ENCODE results near the gene OR5L1. TPM values are rescaled to one million over a fixed set of nuclear protein-coding genes. Genes with fewer than 3 reads are reported as not detected.

The OR5L1 gene
- not detected for total RNA-seq
- polyA plus RNA-seq, result not detected
- long read RNA-seq, donor 1, result 0 reads
- long read RNA-seq, donor 2, result 0 reads
- long read RNA-seq, donor 3, result 0 reads
- long read RNA-seq, donor 4, result 0 reads
- long read RNA-seq, donor 5, result 0 reads
- long read RNA-seq, donor 6, result 0 reads
- long read RNA-seq, donor 7, result 0 reads
- long read RNA-seq, donor 8, result 0 reads
- long read RNA-seq, donor 9, result 0 reads
- long read RNA-seq, donor 10, result 0 reads

DNA sequence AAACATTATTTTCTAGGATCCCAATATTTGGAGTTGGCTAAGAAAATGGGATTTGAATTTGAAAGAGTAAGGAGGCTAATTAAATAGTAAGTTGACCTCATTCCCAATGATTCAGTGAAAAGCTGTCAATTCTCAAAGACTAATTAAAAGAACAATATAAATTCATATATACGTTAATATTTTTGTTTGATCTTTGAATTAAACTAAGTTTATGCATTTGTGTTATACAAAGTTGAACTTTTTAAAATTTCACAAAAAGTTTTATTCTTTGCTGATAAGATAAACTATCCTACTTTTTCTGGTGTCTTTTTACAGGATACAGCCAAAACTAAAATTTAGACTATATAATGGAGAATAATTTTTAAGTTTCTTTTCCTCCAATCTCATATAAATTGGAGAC, at the start of gene OR5L1:
Gene OR5L1 (plus strand): TSS at position 301 of the 400 bp plus-strand sequence. CDS start 100 bp downstream, outside the sequence.
- no peaks in the 10 kb centered on the region for H3K36me3 ChIP-seq (ENCODE audit: control insufficient read depth in 2 of 2, insufficient read depth in 2 of 2, low read length in 1 of 2)
- H3K27ac ChIP-seq (ENCODE audit: low read depth in 1 of 2, low read length in 1 of 2), result no peak within 1 kb of the TSS
- WGBS, result 98% methylated on average over 1 of the region's 1 CpG
- DNase-seq (ENCODE audit: low read depth in 6 of 9, low spot score in 9 of 9), result no peak
- H3K4me3 ChIP-seq (ENCODE audit: low read length in 2 of 2), result no peak within 1 kb of the TSS
- peaks cover 0 to 9% of the 10 kb centered on the region in 2 donors for H3K9me3 ChIP-seq (ENCODE audit: control insufficient read depth in 2 of 2, insufficient read depth in 1 of 2, low read length in 1 of 2)
- no peaks in the 10 kb centered on the region for H3K4me1 ChIP-seq (ENCODE audit: control insufficient read depth in 2 of 2, insufficient read depth in 2 of 2, low read length in 2 of 2)
- no peaks in the 10 kb centered on the region for H3K27me3 ChIP-seq (ENCODE audit: control insufficient read depth in 2 of 2, insufficient read depth in 1 of 2, low read length in 1 of 2)

DNA sequence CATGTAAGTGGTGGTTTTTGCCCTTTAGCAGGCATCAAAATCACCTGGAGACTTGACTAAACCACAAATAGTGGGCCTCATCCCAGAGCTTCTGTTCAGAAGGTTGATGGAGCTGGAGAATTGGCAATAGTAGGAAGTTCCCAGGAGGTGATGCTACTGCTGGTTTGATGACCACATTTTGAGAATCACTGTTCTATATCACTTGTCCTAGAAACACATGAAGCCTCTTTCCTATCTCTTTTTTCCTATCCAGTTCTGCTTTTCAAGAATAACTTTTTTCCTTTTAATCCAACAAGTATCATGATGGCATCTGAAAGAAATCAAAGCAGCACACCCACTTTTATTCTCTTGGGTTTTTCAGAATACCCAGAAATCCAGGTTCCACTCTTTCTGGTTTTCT, 38.0 kb upstream of the OR5L1 start, which contains the start of gene OR5D13:
Gene OR5D13 (plus strand): TSS at position 301 of the 400 bp plus-strand sequence. CDS start 0 bp downstream, at position 301.
- no peaks in the 10 kb centered on the region for H3K36me3 ChIP-seq (ENCODE audit: control insufficient read depth in 2 of 2, insufficient read depth in 2 of 2, low read length in 1 of 2)
- H3K27ac ChIP-seq (ENCODE audit: low read depth in 1 of 2, low read length in 1 of 2), result no peak within 1 kb of the TSS
- H3K27me3 ChIP-seq (ENCODE audit: control insufficient read depth in 2 of 2, insufficient read depth in 1 of 2, low read length in 1 of 2), result no peaks in the 10 kb centered on the region
- no peak within 1 kb of the TSS for H3K4me3 ChIP-seq (ENCODE audit: low read length in 2 of 2)
- H3K4me1 ChIP-seq (ENCODE audit: control insufficient read depth in 2 of 2, insufficient read depth in 2 of 2, low read length in 2 of 2), result no peaks in the 10 kb centered on the region
- peaks cover 0 to 4% of the 10 kb centered on the region in 2 donors for H3K9me3 ChIP-seq (ENCODE audit: control insufficient read depth in 2 of 2, insufficient read depth in 1 of 2, low read length in 1 of 2)
- no peak for DNase-seq (ENCODE audit: low read depth in 6 of 9, low spot score in 9 of 9)

DNA sequence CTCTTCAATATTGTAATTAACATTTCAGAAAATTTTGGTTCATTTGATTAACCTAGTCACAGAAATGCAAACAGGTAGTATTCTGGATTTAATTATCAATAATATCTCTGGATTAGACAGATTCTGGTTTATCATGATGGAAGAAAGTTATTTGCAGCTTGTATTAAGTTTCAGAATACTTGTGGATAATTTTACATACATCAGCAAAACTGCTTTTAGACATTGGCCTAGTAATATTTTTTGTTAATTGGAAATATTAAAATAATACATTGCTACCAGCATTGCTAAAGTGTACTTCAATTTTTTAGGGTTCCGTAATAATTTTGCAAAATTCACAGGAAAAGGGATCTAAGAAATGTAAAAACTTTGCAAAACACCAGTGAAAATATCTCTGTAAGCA, 19.6 kb upstream of the OR5L1 start:
- no peaks in the 10 kb centered on the region for H3K36me3 ChIP-seq (ENCODE audit: control insufficient read depth in 2 of 2, insufficient read depth in 2 of 2, low read length in 1 of 2)
- peaks cover 0 to 6% of the 10 kb centered on the region in 2 donors for H3K9me3 ChIP-seq (ENCODE audit: control insufficient read depth in 2 of 2, insufficient read depth in 1 of 2, low read length in 1 of 2)
- WGBS, result 91% methylated on average over 1 of the region's 1 CpG
- H3K4me1 ChIP-seq (ENCODE audit: control insufficient read depth in 2 of 2, insufficient read depth in 2 of 2, low read length in 2 of 2), result no peaks in the 10 kb centered on the region
- no peak overlapping the region for H3K27ac ChIP-seq (ENCODE audit: low read depth in 1 of 2, low read length in 1 of 2)
- no peak overlapping the region for H3K4me3 ChIP-seq (ENCODE audit: low read length in 2 of 2)
- no peak for DNase-seq (ENCODE audit: low read depth in 6 of 9, low spot score in 9 of 9)
- no peaks in the 10 kb centered on the region for H3K27me3 ChIP-seq (ENCODE audit: control insufficient read depth in 2 of 2, insufficient read depth in 1 of 2, low read length in 1 of 2)

DNA sequence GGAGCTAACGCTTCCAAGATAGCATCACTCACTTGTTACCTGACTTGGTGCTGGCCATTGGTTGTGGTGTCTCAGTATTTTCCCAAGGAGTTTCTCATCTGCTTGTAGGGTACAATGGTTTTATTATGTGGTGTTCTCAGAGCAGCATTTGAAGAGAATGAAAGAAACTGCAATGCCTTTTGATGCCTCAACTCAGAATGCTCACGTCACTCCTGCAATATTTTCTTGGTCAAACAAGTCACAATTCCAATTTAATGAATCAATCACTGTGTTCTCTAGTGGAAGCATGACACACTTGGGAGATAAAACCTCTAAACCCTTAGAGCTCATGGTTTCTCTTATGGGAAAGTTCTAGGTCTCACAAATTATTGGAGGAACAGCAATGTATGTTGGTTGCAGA, 17.8 kb upstream of the OR5L1 start:
- no peak overlapping the region for H3K4me3 ChIP-seq (ENCODE audit: low read length in 2 of 2)
- DNase-seq (ENCODE audit: low read depth in 6 of 9, low spot score in 9 of 9), result no peak
- 84% methylated on average over 2 of the region's 2 CpGs for WGBS
- H3K4me1 ChIP-seq (ENCODE audit: control insufficient read depth in 2 of 2, insufficient read depth in 2 of 2, low read length in 2 of 2), result no peaks in the 10 kb centered on the region
- H3K9me3 ChIP-seq (ENCODE audit: control insufficient read depth in 2 of 2, insufficient read depth in 1 of 2, low read length in 1 of 2), result peaks cover 0 to 6% of the 10 kb centered on the region in 2 donors
- H3K27ac ChIP-seq (ENCODE audit: low read depth in 1 of 2, low read length in 1 of 2), result no peak overlapping the region
- no peaks in the 10 kb centered on the region for H3K27me3 ChIP-seq (ENCODE audit: control insufficient read depth in 2 of 2, insufficient read depth in 1 of 2, low read length in 1 of 2)
- H3K36me3 ChIP-seq (ENCODE audit: control insufficient read depth in 2 of 2, insufficient read depth in 2 of 2, low read length in 1 of 2), result no peaks in the 10 kb centered on the region

DNA sequence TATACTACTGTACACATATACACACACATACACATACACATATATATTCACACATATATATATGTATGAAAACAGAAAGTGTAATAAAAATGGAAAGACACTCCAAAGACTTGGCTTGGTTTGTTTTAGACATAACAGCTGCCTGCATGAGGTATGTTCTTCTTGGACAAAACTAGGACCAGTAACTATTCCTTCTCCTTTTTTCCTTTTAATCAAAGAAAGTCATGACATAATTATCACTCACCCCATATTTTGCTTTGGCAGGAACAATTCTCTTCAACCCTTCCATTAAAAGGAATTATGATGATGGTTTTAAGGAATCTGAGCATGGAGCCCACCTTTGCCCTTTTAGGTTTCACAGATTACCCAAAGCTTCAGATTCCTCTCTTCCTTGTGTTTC, 15.9 kb upstream of the OR5L1 start, which contains the start of gene OR5D14:
Gene OR5D14 (plus strand): TSS at position 301 of the 400 bp plus-strand sequence. CDS start 0 bp downstream, at position 301.
- H3K4me3 ChIP-seq (ENCODE audit: low read length in 2 of 2), result no peak within 1 kb of the TSS
- H3K36me3 ChIP-seq (ENCODE audit: control insufficient read depth in 2 of 2, insufficient read depth in 2 of 2, low read length in 1 of 2), result no peaks in the 10 kb centered on the region
- no peaks in the 10 kb centered on the region for H3K27me3 ChIP-seq (ENCODE audit: control insufficient read depth in 2 of 2, insufficient read depth in 1 of 2, low read length in 1 of 2)
- H3K4me1 ChIP-seq (ENCODE audit: control insufficient read depth in 2 of 2, insufficient read depth in 2 of 2, low read length in 2 of 2), result no peaks in the 10 kb centered on the region
- DNase-seq (ENCODE audit: low read depth in 6 of 9, low spot score in 9 of 9), result no peak
- no peak within 1 kb of the TSS for H3K27ac ChIP-seq (ENCODE audit: low read depth in 1 of 2, low read length in 1 of 2)
- peaks cover 0 to 6% of the 10 kb centered on the region in 2 donors for H3K9me3 ChIP-seq (ENCODE audit: control insufficient read depth in 2 of 2, insufficient read depth in 1 of 2, low read length in 1 of 2)

DNA sequence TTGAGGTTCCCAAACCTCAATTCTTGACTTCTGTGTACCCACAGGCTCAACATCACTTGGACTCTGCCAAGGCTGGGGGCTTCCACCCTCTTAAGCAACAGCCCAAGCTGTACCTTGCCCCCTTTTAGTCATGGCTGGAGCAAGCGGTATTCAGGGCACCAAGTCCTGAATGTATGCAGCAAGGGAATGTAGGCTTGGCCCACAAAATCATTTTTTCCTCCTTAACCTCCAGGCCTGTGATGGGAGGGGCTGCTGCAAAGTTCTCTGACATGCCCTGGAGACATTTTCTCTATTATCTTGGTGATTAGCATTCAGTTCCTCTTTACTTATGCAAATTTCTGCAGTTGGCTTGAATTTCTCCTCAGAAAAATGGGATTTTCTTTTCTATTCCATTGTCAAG, 4.9 kb upstream of the OR5L1 start:
- H3K9me3 ChIP-seq (ENCODE audit: control insufficient read depth in 2 of 2, insufficient read depth in 1 of 2, low read length in 1 of 2), result peaks cover 0 to 9% of the 10 kb centered on the region in 2 donors

DNA sequence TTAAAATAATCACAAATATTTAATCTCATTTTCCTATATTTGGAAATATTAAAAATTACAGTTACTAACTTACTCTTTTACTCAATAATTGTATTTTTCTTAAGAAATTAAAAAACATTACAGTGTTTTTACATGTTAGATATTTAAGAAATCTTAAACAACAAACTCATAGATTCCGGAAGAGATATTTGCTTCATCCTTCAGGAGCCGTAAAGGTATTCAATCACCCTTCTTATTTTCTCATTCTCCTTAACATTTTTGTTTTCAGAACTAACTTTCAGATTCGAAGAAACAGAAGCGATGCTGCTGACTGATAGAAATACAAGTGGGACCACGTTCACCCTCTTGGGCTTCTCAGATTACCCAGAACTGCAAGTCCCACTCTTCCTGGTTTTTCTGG, 8.2 kb downstream of the OR5L1 start, which contains the start of gene OR5D18:
Gene OR5D18 (plus strand): TSS at position 301 of the 400 bp plus-strand sequence. CDS start 0 bp downstream, at position 301.
- Histone ChIP-seq H3K27me3 (ENCODE audit: control insufficient read depth in 2 of 2, insufficient read depth in 1 of 2, low read length in 1 of 2) (no peaks in the 10 kb centered on the region), H3K4me1 (ENCODE audit: control insufficient read depth in 2 of 2, insufficient read depth in 2 of 2, low read length in 2 of 2) (no peaks in the 10 kb centered on the region), H3K27ac (ENCODE audit: low read depth in 1 of 2, low read length in 1 of 2) (no peak within 1 kb of the TSS), H3K36me3 (ENCODE audit: control insufficient read depth in 2 of 2, insufficient read depth in 2 of 2, low read length in 1 of 2) (no peaks in the 10 kb centered on the region), H3K4me3 (ENCODE audit: low read length in 2 of 2) (no peak within 1 kb of the TSS), H3K9me3 (ENCODE audit: control insufficient read depth in 2 of 2, insufficient read depth in 1 of 2, low read length in 1 of 2) (peaks cover 0 to 1% of the 10 kb centered on the region in 2 donors)
- no peak for DNase-seq (ENCODE audit: low read depth in 6 of 9, low spot score in 9 of 9)
- 89% methylated on average over 5 of the region's 5 CpGs for WGBS

More for the DNA sequence above, 4.9 kb upstream of the OR5L1 start:
- Histone ChIP-seq H3K4me3 (ENCODE audit: low read length in 2 of 2) (no peak overlapping the region), H3K36me3 (ENCODE audit: control insufficient read depth in 2 of 2, insufficient read depth in 2 of 2, low read length in 1 of 2) (no peaks in the 10 kb centered on the region), H3K4me1 (ENCODE audit: control insufficient read depth in 2 of 2, insufficient read depth in 2 of 2, low read length in 2 of 2) (no peaks in the 10 kb centered on the region), H3K27ac (ENCODE audit: low read depth in 1 of 2, low read length in 1 of 2) (no peak overlapping the region), H3K27me3 (ENCODE audit: control insufficient read depth in 2 of 2, insufficient read depth in 1 of 2, low read length in 1 of 2) (no peaks in the 10 kb centered on the region)
- no peak for DNase-seq (ENCODE audit: low read depth in 6 of 9, low spot score in 9 of 9)
- 98% methylated on average over 1 of the region's 1 CpG for WGBS

DNA sequence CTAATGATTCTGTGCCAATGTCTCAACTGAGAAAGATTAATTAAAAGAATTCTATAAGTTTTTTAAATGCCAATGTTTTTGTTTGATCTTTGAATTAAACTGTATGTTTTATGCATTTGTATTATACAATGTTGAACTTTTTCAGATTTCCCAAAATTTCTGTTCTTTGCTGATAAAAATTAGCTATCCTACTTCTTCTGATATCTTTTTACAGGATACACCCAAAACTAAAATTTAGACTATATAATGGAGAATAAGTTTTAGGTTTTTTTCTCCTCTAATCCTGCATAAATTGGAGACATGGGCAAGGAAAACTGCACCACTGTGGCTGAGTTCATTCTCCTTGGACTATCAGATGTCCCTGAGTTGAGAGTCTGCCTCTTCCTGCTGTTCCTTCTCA, 15.8 kb downstream of the OR5L1 start, which contains the start of gene OR5L2:
Gene OR5L2 (plus strand): TSS at position 301 of the 400 bp plus-strand sequence. CDS start 0 bp downstream, at position 301.
- no peaks in the 10 kb centered on the region for H3K36me3 ChIP-seq (ENCODE audit: control insufficient read depth in 2 of 2, insufficient read depth in 2 of 2, low read length in 1 of 2)
- peaks cover 0 to 1% of the 10 kb centered on the region in 2 donors for H3K9me3 ChIP-seq (ENCODE audit: control insufficient read depth in 2 of 2, insufficient read depth in 1 of 2, low read length in 1 of 2)
- H3K4me3 ChIP-seq (ENCODE audit: low read length in 2 of 2), result no peak within 1 kb of the TSS
- no peaks in the 10 kb centered on the region for H3K27me3 ChIP-seq (ENCODE audit: control insufficient read depth in 2 of 2, insufficient read depth in 1 of 2, low read length in 1 of 2)
- no peak for DNase-seq (ENCODE audit: low read depth in 6 of 9, low spot score in 9 of 9)
- no peak within 1 kb of the TSS for H3K27ac ChIP-seq (ENCODE audit: low read depth in 1 of 2, low read length in 1 of 2)
- H3K4me1 ChIP-seq (ENCODE audit: control insufficient read depth in 2 of 2, insufficient read depth in 2 of 2, low read length in 2 of 2), result no peaks in the 10 kb centered on the region

DNA sequence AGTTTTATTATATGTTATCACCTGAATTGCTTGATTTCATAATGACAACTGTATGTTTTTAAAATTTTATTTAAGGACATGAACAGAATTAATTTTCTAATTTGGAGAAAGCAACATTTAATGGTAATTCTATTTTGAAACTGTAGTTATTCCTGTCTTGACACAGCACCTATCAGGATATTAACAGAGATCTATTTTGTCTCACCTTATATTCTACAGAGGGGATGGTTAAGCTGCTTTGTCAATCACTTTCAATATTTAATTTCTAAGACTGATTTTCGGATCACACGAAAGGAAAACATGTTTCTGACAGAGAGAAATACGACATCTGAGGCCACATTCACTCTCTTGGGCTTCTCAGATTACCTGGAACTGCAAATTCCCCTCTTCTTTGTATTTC, 27.3 kb downstream of the OR5L1 start, which contains the start of gene OR5D16:
Gene OR5D16 (plus strand): TSS at position 301 of the 400 bp plus-strand sequence. CDS start 0 bp downstream, at position 301.
- H3K4me1 ChIP-seq (ENCODE audit: control insufficient read depth in 2 of 2, insufficient read depth in 2 of 2, low read length in 2 of 2), result no peaks in the 10 kb centered on the region
- no peaks in the 10 kb centered on the region for H3K36me3 ChIP-seq (ENCODE audit: control insufficient read depth in 2 of 2, insufficient read depth in 2 of 2, low read length in 1 of 2)
- no peak within 1 kb of the TSS for H3K27ac ChIP-seq (ENCODE audit: low read depth in 1 of 2, low read length in 1 of 2)
- DNase-seq (ENCODE audit: low read depth in 6 of 9, low spot score in 9 of 9), result no peak
- no peaks in the 10 kb centered on the region for H3K27me3 ChIP-seq (ENCODE audit: control insufficient read depth in 2 of 2, insufficient read depth in 1 of 2, low read length in 1 of 2)
- WGBS, result 29% methylated on average over 3 of the region's 3 CpGs
- peaks cover 0 to 6% of the 10 kb centered on the region in 2 donors for H3K9me3 ChIP-seq (ENCODE audit: control insufficient read depth in 2 of 2, insufficient read depth in 1 of 2, low read length in 1 of 2)
- H3K4me3 ChIP-seq (ENCODE audit: low read length in 2 of 2), result no peak within 1 kb of the TSS

Data from thymus (tissue), 14 donors.